Activated B cell treated with CpG ODN at 0.5 μM for 24 hours (primary cell): ENCODE data around the gene SGMS2. TPM values are rescaled to one million over a fixed set of nuclear protein-coding genes. Genes with fewer than 3 reads are reported as not detected.

ENCODE experiments used
- ATAC-seq: fragments of 200-7000 bp; cut with Tn5 transposase; one replicate; pipeline ENCODE4 v1.10.0; 2021; ENCODE audit warnings: low read depth, mild to moderate bottlenecking, moderate library complexity
- CTCF ChIA-PET: fragments of 350-600 bp; sonication (Branson Sonifier 250); formaldehyde crosslinking; loops from one replicate; lab custom pipeline; 2021; ENCODE audit warnings: antibody characterized with exemption; lab: Charles Lee
- POLR2A ChIA-PET: fragments of 350-600 bp; sonication (Branson Sonifier 250); formaldehyde crosslinking; loops from one replicate; lab custom pipeline; 2021; ENCODE audit warnings: antibody characterized with exemption; lab: Charles Lee
- DNase-seq: peaks from one replicate; pipeline ENCODE4 v3.0.0; 2022
- H3K27ac Mint-ChIP-seq: one replicate; pipeline ENCODE4 v1.8.0; 2020; ENCODE audit warnings: mixed read lengths
- H3K27me3 Mint-ChIP-seq: one replicate; pipeline ENCODE4 v1.8.0; 2021; ENCODE audit warnings: mixed read lengths
- H3K36me3 Mint-ChIP-seq: one replicate; pipeline ENCODE4 v1.8.0; 2021; ENCODE audit warnings: low read depth, mixed read lengths
- H3K4me1 Mint-ChIP-seq: one replicate; pipeline ENCODE4 v1.8.0; 2021; ENCODE audit warnings: mixed read lengths
- H3K4me3 Mint-ChIP-seq: one replicate; pipeline ENCODE4 v1.8.0; 2020; ENCODE audit warnings: mild to moderate bottlenecking, mixed read lengths
- H3K9me3 Mint-ChIP-seq: one replicate; pipeline ENCODE4 v1.8.0; 2020; ENCODE audit warnings: mixed read lengths
- intact Hi-C: fragments of 100-400 bp; cut with micrococcal nuclease; formaldehyde crosslinking; loops from one replicate; pipeline ENCODE4 v1.15.1; 2024
- total RNA-seq: library from RNA; stranded (reverse); gene quantifications from 2 replicates; pipeline ENCODE4 v1.2.3, GENCODE V29; 2022
- TF ChIP-seq, protein P1 (sequence below): fragments of 200-600 bp; IDR thresholded peaks from one replicate; pipeline ENCODE4 v1.8.0; 2022; ENCODE audit warnings: antibody characterized with exemption, mild to moderate bottlenecking

Gene SGMS2
- total RNA-seq, 1 donor from 2014 or later, result not detected

DNA sequence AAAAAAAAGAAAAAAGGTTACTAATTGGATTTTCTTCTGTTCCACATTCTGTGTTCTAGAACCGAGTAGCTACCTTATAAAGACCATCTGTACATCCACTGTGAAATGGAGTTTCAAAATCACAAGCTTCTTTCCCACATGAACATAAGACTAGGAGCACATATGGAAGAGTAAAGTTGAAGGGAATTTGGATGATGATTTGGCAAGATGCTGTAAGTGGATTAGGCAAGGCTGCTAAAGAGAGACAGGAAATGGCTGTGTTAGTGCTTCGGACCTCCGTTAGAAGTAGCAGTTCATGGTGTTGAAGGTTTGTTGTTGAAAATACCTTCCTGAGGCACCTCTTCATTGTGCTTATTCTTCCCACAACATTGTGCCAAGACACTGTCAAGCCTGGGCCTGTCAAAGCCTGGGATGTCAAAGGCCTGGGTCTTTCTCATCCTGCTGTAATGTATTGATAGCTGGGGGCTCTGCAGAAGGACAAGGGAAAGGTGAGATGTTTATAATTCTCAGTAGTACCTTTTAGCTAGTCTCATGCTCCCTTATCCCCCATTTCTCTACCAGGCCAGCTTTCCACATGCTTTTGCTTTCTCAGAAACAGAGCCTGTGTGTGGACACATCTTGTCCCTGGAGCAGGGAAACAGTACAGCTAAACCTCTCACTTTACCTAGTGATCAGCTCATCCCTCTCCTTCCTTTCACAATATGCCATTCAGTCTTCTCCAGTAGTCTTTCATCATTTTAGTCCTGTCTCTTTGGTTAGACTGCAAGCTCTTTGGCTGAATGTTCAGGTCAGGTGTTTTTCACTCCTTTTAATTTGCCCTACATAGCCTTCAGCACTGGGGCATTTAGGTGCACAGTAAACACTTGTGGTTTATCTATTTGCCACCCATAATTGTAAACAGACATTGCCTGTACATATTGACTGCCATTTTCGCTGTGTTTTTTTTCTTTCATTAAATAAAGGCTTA lies 68.7 kb downstream of the SGMS2 start:
- CTCF ChIA-PET, result no interaction called here
- Mint-ChIP-seq H3K27me3 (peaks cover 17% of the 10 kb centered on the region), H3K9me3 (peaks cover 2% of the 10 kb centered on the region), H3K36me3 (no peaks in the 10 kb centered on the region), H3K27ac (no peak overlapping the region), H3K4me3 (no peak overlapping the region), H3K4me1 (no peaks in the 10 kb centered on the region)
- intact Hi-C loops, result no loop called here
- no peak for ATAC-seq
- TF ChIP-seq, protein P1, sequence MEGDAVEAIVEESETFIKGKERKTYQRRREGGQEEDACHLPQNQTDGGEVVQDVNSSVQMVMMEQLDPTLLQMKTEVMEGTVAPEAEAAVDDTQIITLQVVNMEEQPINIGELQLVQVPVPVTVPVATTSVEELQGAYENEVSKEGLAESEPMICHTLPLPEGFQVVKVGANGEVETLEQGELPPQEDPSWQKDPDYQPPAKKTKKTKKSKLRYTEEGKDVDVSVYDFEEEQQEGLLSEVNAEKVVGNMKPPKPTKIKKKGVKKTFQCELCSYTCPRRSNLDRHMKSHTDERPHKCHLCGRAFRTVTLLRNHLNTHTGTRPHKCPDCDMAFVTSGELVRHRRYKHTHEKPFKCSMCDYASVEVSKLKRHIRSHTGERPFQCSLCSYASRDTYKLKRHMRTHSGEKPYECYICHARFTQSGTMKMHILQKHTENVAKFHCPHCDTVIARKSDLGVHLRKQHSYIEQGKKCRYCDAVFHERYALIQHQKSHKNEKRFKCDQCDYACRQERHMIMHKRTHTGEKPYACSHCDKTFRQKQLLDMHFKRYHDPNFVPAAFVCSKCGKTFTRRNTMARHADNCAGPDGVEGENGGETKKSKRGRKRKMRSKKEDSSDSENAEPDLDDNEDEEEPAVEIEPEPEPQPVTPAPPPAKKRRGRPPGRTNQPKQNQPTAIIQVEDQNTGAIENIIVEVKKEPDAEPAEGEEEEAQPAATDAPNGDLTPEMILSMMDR, result no peak
- POLR2A ChIA-PET, result no interaction called here
- no peak for DNase-seq

DNA sequence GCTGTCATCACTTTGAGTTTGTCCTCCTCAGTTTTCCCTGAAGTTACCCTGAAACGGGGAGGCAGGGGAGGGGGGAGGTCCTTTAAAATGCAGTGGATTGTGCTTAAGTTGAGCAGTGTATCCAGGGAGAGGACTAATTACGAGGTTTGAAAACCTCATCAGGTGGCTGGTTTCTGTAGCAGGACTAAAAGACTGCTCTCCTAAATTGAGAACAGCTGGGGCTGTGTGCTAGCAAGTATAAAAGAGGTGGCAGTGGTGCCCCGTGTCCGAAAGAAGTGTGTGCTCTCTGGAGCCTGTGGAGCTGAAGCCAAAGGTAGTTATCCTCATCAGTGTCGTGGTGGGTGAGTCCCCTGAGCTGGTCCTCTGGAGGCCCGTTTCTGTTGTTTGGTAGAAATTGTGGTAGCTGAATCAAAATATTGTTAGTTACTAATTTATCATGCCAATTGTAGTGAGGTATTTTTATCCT lies 69.4 kb downstream of the SGMS2 start:
- Mint-ChIP-seq H3K4me3 (no peak overlapping the region), H3K36me3 (no peaks in the 10 kb centered on the region), H3K4me1 (no peaks in the 10 kb centered on the region), H3K9me3 (no peaks in the 10 kb centered on the region), H3K27me3 (peaks cover 17% of the 10 kb centered on the region), H3K27ac (no peak overlapping the region)
- CTCF ChIA-PET, result no interaction called here
- ATAC-seq (no peak), DNase-seq (no peak)
- intact Hi-C loops, result no loop called here
- TF ChIP-seq, protein P1, result no peak
- POLR2A ChIA-PET, result no interaction called here

DNA sequence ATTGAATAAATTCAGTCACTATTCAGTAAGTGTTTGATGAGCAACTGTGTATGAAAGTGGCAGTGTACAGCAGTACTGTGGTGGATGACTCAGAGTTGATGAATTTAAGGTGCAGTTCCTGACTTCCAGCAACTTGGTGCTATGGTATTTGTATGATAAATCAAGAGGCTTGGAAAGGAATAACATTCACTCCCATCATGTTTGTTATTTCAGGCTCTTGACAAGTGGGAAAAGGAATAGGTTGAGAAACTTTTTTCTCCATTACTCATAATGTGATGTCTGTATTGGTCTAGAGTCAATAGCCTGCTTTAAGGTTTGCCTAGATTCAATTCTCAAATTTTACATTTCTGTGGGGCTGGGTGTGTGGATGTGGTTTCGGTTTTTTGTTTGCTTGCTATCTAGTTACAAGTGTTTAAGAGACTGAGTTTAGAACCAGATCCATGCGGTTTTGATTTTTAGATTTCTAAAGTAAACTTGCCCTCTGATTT lies 71.5 kb downstream of the SGMS2 start:
- CTCF ChIA-PET, result no interaction called here
- H3K9me3 Mint-ChIP-seq, result no peaks in the 10 kb centered on the region
- no peak for ATAC-seq
- no peaks in the 10 kb centered on the region for H3K4me1 Mint-ChIP-seq
- TF ChIP-seq, protein P1, result no peak
- peaks cover 24% of the 10 kb centered on the region for H3K27me3 Mint-ChIP-seq
- no peak overlapping the region for H3K4me3 Mint-ChIP-seq
- intact Hi-C loops, result no loop called here
- DNase-seq, result no peak
- POLR2A ChIA-PET, result no interaction called here
- no peaks in the 10 kb centered on the region for H3K36me3 Mint-ChIP-seq
- H3K27ac Mint-ChIP-seq, result no peak overlapping the region

DNA sequence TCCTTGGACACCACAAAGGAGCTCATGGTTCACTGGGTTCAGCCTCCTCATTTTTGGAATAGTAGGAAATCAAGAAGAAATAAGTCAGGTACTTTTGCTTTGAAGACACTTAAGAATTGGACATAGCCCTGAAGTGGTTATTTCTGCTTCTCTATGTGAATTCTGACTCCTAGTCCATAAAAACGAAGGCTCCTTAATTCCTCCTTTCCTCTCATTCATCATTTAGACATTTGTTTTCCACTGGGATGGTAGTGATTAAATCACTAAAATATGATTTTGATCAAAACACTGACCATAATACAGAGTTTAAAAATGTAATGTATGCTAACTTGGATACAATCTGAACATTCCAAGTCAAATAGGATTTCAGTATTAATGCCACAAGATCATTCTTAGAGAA lies 71.9 kb downstream of the SGMS2 start:
- H3K36me3 Mint-ChIP-seq, result no peaks in the 10 kb centered on the region
- peaks cover 24% of the 10 kb centered on the region for H3K27me3 Mint-ChIP-seq
- TF ChIP-seq, protein P1, result no peak
- CTCF ChIA-PET, result no interaction called here
- DNase-seq (no peak), ATAC-seq (no peak)
- intact Hi-C loops, result no loop called here
- H3K27ac Mint-ChIP-seq, result no peak overlapping the region
- H3K4me3 Mint-ChIP-seq, result no peak overlapping the region
- H3K4me1 Mint-ChIP-seq, result no peaks in the 10 kb centered on the region
- no peaks in the 10 kb centered on the region for H3K9me3 Mint-ChIP-seq
- POLR2A ChIA-PET, result no interaction called here

DNA sequence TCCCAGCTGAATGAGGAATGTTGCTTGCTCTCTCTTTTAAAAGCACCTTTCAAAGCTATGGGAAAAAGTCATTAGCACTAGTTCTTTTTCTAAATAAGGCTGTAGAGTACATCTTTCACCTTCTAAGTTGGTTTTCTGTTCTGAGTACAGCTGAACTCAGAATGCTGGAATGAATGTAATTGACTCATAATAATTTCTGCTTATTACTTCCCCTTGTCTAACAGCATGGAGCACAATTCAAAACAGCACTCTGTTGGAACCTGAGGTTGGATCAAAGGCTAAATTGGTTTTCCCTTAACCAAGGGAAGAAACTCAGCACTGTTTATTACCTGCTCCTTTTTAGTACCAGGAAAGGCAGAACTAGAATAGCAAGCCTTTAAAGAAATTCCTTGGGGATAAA lies 73.1 kb downstream of the SGMS2 start:
- no peaks in the 10 kb centered on the region for H3K4me1 Mint-ChIP-seq
- H3K4me3 Mint-ChIP-seq, result no peak overlapping the region
- ChIA-PET POLR2A (no interaction called here), CTCF (no interaction called here)
- intact Hi-C loops, result no loop called here
- TF ChIP-seq, protein P1, result no peak
- no peaks in the 10 kb centered on the region for H3K9me3 Mint-ChIP-seq
- no peak overlapping the region for H3K27ac Mint-ChIP-seq
- DNase-seq (no peak), ATAC-seq (no peak)
- no peaks in the 10 kb centered on the region for H3K36me3 Mint-ChIP-seq
- H3K27me3 Mint-ChIP-seq, result peaks cover 32% of the 10 kb centered on the region
